ENCODE results near the gene MRPL9. TPM values are rescaled to one million over a fixed set of nuclear protein-coding genes. Genes with fewer than 3 reads are reported as not detected.

The MRPL9 gene
- total and polyA plus RNA-seq, 10 of the 15 experiments (the other 5 are each of a cell fraction or from before 2014, with no cell fraction given) = 35.7 to 161 (median 110) TPM

GRCh38 chr1:151762941-151763921 lies at the start of gene MRPL9 (continued):
- TF ChIP-seq PKNOX1 (IDR thresholded peaks at IDR 0.05) (peak; percentile 57), IRF3 (IDR thresholded peaks at IDR 0.05) (no peak; the same call in 1 of the 2 replicates), FOXK2 (IDR thresholded peaks at IDR 0.05) (0 out of 2 replicates have a peak, but pooled peaks have one; percentile 30), BCL3 (IDR thresholded peaks at IDR 0.05; ENCODE audit: borderline replicate concordance, insufficient read depth, low read depth, low read length, poor library complexity, severe bottlenecking) (no peak), STAT3 (IDR thresholded peaks at IDR 0.05; ENCODE audit: low read depth, low read length) (no peak), RBBP5 (conservative IDR thresholded peaks at IDR 0.05) (no peak), RFX5 (IDR thresholded peaks at IDR 0.05; ENCODE audit: low read depth, low read length) (no peak), CHD2 (IDR thresholded peaks at IDR 0.05; ENCODE audit: borderline replicate concordance, low read depth, low read length) (0 out of 2 replicates have a peak, but pooled peaks have one; percentile 58), NFYA (IDR thresholded peaks at IDR 0.05; ENCODE audit: borderline replicate concordance, low read depth, low read length) (no peak), HDAC2 (IDR thresholded peaks at IDR 0.05) (peak; percentile 88), POLR2AphosphoS5 (IDR thresholded peaks at IDR 0.05; ENCODE audit: low read length) (peak; percentile 85), BACH1 (IDR thresholded peaks at IDR 0.05; ENCODE audit: borderline replicate concordance) (0 out of 2 replicates have a peak, but pooled peaks have one; percentile 24), HSF1 (IDR thresholded peaks at IDR 0.05; ENCODE audit: low read depth, low read length) (0 out of 2 replicates have a peak, but pooled peaks have one; percentile 55), LARP7 (IDR thresholded peaks at IDR 0.05) (0 out of 2 replicates have a peak, but pooled peaks have one; percentile 21), NR2F1 (conservative IDR thresholded peaks at IDR 0.05) (0 out of 2 replicates have a peak, but pooled peaks have one; percentile 36), MYC (IDR thresholded peaks at IDR 0.05; ENCODE audit: insufficient read depth, insufficient read length, insufficient replicate concordance, low read length, severe bottlenecking) (peak; percentile 97), E2F4 (IDR thresholded peaks at IDR 0.05; ENCODE audit: low read depth, low read length) (no peak), ZNF274 (IDR thresholded peaks at IDR 0.05; ENCODE audit: insufficient read depth, insufficient read length) (no peak), CREM (IDR thresholded peaks at IDR 0.05; ENCODE audit: low read depth) (peak; percentile 91), NFYB (IDR thresholded peaks at IDR 0.05; ENCODE audit: insufficient read depth, low read depth, low read length) (no peak), SMARCA5 (IDR thresholded peaks at IDR 0.05) (peak; percentile 39; the same call in 1 of the 2 replicates), ATF3 (IDR thresholded peaks at IDR 0.05; ENCODE audit: borderline replicate concordance, extremely low read depth, low read depth, low read length) (peak; percentile 73; the same call in 1 of the 2 replicates), POLR2AphosphoS2 (IDR thresholded peaks at IDR 0.05; ENCODE audit: low read depth, low read length) (no peak)

Measured in GM12878 (cell line).